GM18520 (cell line): Measurements from ENCODE around the gene ZNF200.

Source experiments
- ATAC-seq: cut with Tn5 transposase; IDR thresholded peaks from one replicate; pipeline ENCODE4 v1.9.1; 2021; ENCODE audit not compliant: unreplicated experiment

The ZNF200 gene

GRCh38 chr16:3179651-3180050, 55.3 kb downstream of the ZNF200 start:
- no peak for ATAC-seq

- ATAC-seq = no peak
Measured at GRCh38 chr16:3175157-3176093, 59.5 kb downstream of the ZNF200 start.

GRCh38 chr16:3174618-3175148, 60.3 kb downstream of the ZNF200 start:
- no peak for ATAC-seq

GRCh38 chr16:3173892-3174617, 60.9 kb downstream of the ZNF200 start:
- no peak for ATAC-seq
